Naive thymus-derived CD8-positive, alpha-beta T cell (primary cell): ENCODE measurements around the gene DPY19L1. TPM values are rescaled to one million over a fixed set of nuclear protein-coding genes. Genes with fewer than 3 reads are reported as not detected.
"Not testable (repeated sequence)": the region's sequence is repeated elsewhere in the genome, so short reads cannot be mapped to it uniquely, and the experiment has no call there.

Experiments
- ATAC-seq, 2 donors: fragments of 150-1000 bp; cut with Tn5 transposase in 1 of 2; sonication (Bioruptor Pico), chemical (Tn5 transposase) in 1 of 2; 1 replicate in 1 of 2; 2 replicates in 1 of 2; pipeline ENCODE4 v1.10.0; 2021; ENCODE audit warnings: mild to moderate bottlenecking in 2 of 2, moderate library complexity in 2 of 2
- POLR2A ChIA-PET: fragments of 350-600 bp; sonication (Branson Sonifier 250); formaldehyde crosslinking; loops from one replicate; lab custom pipeline; 2021; ENCODE audit warnings: antibody characterized with exemption; lab: Charles Lee
- DNase-seq, 10 donors: peaks; one replicate each; pipeline versions ENCODE4 v3.0.0 to v3.0.0-alpha.2; 2020 to 2022
- H3K27ac Mint-ChIP-seq, 10 donors: one replicate each; pipeline ENCODE4 v1.8.0; 2020 to 2022; ENCODE audit warnings: mild to moderate bottlenecking in 10 of 10, mixed read lengths in 10 of 10, moderate library complexity in 4 of 10, inconsistent platforms in 1 of 10
- H3K27me3 Mint-ChIP-seq, 5 donors: one replicate each; pipeline ENCODE4 v1.8.0; 2021 to 2022; ENCODE audit warnings: mixed read lengths in 5 of 5
- H3K36me3 Mint-ChIP-seq, 3 donors: one replicate each; pipeline ENCODE4 v1.8.0; 2020 to 2022; ENCODE audit warnings: mixed read lengths in 3 of 3, mild to moderate bottlenecking in 2 of 3, inconsistent platforms in 1 of 3
- H3K4me1 Mint-ChIP-seq, 4 donors: one replicate each; pipeline ENCODE4 v1.8.0; 2021 to 2022; ENCODE audit warnings: mixed read lengths in 4 of 4
- H3K4me3 Mint-ChIP-seq, 10 donors: one replicate each; pipeline ENCODE4 v1.8.0; 2020 to 2022; ENCODE audit warnings: mild to moderate bottlenecking in 10 of 10, mixed read lengths in 10 of 10, moderate library complexity in 6 of 10, inconsistent platforms in 1 of 10
- H3K9me3 Mint-ChIP-seq, 9 donors: one replicate each; pipeline ENCODE4 v1.8.0; 2020 to 2022; ENCODE audit warnings: mixed read lengths in 9 of 9, mild to moderate bottlenecking in 3 of 9, inconsistent platforms in 1 of 9, moderate library complexity in 1 of 9
- polyA plus RNA-seq, 3 donors: library from polyadenylated mRNA; unstranded; fragments of 300-500 nt; fragmentation: Illumina TruSeq; gene quantifications; one replicate each; pipeline ENCODE4 v1.2.3, GENCODE V29; 2021
- total RNA-seq, 8 experiments: library from RNA in 2 of 8; stranded (reverse) in 2 of 8; gene quantifications; one replicate each; pipeline ENCODE4 v1.2.3 and lab custom pipeline; 2021 to 2026

DPY19L1 gene
- total and polyA plus RNA-seq, 5 experiments from 2014 or later = 0.67 to 8.7 (median 3.1) TPM

DNA sequence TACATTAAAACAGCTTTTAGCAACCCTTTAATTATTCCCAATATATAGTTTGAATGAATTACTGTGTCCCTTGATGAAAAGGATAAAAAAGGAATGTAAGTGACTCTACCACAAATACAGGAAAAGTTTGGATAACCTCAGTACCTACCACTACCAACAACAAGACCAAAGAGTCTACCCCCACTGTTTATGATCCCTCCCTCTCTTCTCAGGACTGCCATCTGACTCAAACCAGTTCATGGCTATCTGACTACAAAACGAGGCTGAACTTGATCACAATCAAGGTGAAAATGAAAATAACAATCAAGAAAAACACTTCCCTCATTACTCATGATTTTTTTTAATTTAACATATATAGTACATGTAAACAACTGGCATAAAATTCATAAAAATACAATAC is 108.7 kb downstream of the DPY19L1 start:
- no peaks in the 10 kb centered on the region for H3K4me1 Mint-ChIP-seq
- H3K4me3 Mint-ChIP-seq = no peak overlapping the region
- H3K27ac Mint-ChIP-seq = no peak overlapping the region
- ATAC-seq (no peak), DNase-seq (no peak)
- POLR2A ChIA-PET = no interaction called here
- peaks cover 0 to 5% (median 0%) of the 10 kb centered on the region in 9 donors for H3K9me3 Mint-ChIP-seq
- no peaks in the 10 kb centered on the region for H3K27me3 Mint-ChIP-seq
- peaks cover 0 to 6% (median 6%) of the 10 kb centered on the region in 3 donors for H3K36me3 Mint-ChIP-seq

DNA sequence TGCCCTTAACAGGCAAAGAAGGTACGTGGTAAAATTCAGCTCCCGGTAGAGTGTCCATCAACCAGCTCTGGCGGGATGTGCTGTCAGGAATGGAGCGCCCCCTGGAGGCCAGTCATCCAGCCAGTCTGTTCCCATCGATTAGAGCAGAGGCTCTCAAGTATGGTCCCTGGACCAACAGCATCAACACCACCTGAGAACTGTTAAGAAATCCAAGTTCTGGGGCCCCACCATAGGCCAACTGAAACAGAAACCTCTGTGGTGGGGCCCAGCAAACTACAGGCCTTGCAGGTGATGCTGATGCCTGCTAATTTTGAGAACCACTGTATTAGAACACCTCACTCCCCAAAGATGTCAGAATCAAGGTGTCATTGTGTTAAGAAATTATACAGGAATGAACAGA is 109.2 kb downstream of the DPY19L1 start:
- Mint-ChIP-seq H3K4me3 (no peak overlapping the region), H3K36me3 (peaks cover 0 to 6% (median 6%) of the 10 kb centered on the region in 3 donors), H3K27me3 (no peaks in the 10 kb centered on the region), H3K27ac (no peak overlapping the region), H3K9me3 (peaks cover 0 to 5% (median 0%) of the 10 kb centered on the region in 9 donors), H3K4me1 (no peaks in the 10 kb centered on the region)
- no peak for ATAC-seq
- POLR2A ChIA-PET = no interaction called here
- DNase-seq = peak in 9 of 10 donors; percentile 2 to 36 (median 20)

DNA sequence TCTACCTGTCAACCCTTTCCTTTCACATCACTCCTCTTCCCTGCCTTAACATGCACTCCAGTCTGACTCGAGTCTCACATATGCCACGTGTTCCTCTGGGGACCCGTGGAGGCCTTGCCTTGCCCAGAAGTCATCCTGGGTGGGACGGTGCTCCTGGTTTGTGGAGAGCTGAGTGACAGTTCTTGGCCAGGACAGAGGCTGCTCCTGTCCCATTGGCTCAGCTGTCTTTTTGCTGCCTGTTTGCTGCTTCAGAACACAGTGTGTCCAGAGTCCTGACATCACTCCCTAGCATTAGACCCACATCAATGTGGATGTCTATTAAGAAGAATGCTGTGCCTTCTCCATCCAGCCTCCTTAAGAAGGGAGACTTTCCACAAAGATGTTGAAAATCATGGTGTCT is 116.8 kb downstream of the DPY19L1 start:
- H3K4me3 Mint-ChIP-seq, H3K36me3 Mint-ChIP-seq, DNase-seq, ATAC-seq, H3K4me1 Mint-ChIP-seq, POLR2A ChIA-PET, H3K27ac Mint-ChIP-seq: not testable (repeated sequence)
- Mint-ChIP-seq H3K9me3 (peaks cover 0 to 15% (median 6%) of the 10 kb centered on the region in 9 donors), H3K27me3 (peaks cover 0 to 29% (median 9%) of the 10 kb centered on the region in 5 donors)

DNA sequence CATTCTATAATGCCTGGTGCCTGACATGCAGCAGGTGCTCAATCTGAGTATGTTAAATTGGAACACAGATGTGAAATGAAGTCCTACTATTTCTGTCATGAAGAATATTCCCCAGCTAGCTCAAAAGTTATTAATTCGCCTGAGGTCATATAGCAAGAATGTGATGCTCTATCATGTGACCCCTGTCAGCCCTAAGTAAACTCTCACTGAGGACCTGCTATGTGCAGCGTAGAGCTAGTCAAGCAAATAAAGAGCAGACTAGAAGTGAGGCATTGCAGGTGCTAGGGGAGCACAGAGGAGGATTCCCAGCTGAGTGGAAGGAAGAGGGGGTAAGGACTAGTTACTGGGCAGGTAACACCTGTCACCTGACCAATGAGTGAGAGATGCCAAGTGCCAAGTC is 118.2 kb downstream of the DPY19L1 start:
- DNase-seq, POLR2A ChIA-PET: not testable (repeated sequence)

DNA sequence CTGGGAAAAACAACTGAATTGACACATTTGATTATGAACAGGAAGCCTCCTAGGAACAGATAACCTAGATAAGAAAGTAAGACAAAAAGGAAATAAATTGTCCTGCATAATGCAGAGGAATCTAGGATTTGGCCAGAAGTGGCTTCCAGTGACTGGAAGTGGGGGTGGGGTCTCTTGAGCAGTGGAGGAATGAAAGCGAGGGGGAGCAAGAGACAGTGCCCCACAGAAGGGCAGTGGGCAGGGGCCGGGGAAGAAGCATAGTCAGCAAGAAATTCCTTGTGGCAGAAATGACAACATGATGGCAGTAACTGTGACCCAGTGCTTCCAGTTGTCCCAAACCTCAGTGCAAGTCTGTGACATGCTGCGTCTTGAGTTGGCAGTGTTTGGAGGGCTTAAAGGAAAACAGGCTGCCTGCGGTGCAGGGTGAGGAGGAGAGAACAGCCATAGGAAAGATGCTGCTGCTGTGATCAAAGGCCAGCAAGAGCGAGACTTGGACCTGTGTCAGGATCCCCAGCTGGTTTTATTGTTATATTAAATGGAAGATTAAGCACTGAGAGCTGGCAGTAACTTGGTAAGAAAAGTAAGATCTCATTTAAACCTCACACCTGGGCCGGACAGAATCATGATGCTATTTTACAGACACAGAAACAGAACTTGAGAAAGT is 119.0 kb downstream of the DPY19L1 start:
- H3K36me3 Mint-ChIP-seq = peaks cover 0 to 13% (median 1%) of the 10 kb centered on the region in 3 donors
- H3K4me3 Mint-ChIP-seq, POLR2A ChIA-PET, DNase-seq, H3K4me1 Mint-ChIP-seq, ATAC-seq, H3K27ac Mint-ChIP-seq: not testable (repeated sequence)
- peaks cover 0 to 26% (median 15%) of the 10 kb centered on the region in 9 donors for H3K9me3 Mint-ChIP-seq
- peaks cover 0 to 37% (median 9%) of the 10 kb centered on the region in 5 donors for H3K27me3 Mint-ChIP-seq

More for the DNA sequence above, 118.2 kb downstream of the DPY19L1 start:
- H3K27me3 Mint-ChIP-seq = peaks cover 0 to 30% (median 9%) of the 10 kb centered on the region in 5 donors
- ATAC-seq, H3K36me3 Mint-ChIP-seq, H3K4me3 Mint-ChIP-seq, H3K4me1 Mint-ChIP-seq, H3K27ac Mint-ChIP-seq: not testable (repeated sequence)
- peaks cover 0 to 19% (median 9%) of the 10 kb centered on the region in 9 donors for H3K9me3 Mint-ChIP-seq

DNA sequence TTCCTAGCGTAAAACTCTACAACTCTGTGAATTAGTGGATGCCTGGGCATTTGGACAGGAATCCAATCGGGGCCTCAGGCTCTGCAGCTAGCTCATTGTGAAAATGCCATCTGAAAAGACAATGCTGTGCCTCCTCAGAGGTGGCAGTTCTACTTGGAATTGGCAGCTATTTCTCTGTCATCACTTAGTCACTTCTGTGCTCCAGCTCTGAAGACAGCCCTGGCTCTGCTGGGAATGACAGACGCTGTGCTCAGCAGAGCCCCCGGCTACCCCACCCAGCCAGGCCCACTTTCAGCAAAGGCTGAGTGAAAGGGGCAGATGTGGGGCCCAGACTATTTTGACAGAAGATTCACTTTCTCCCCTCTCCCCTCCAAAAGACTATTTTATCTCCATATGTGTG is 119.8 kb downstream of the DPY19L1 start:
- H3K4me1 Mint-ChIP-seq, ATAC-seq, H3K4me3 Mint-ChIP-seq, DNase-seq, POLR2A ChIA-PET, H3K27ac Mint-ChIP-seq: not testable (repeated sequence)
- Mint-ChIP-seq H3K36me3 (peaks cover 0 to 13% (median 1%) of the 10 kb centered on the region in 3 donors), H3K9me3 (peaks cover 0 to 29% (median 15%) of the 10 kb centered on the region in 9 donors), H3K27me3 (peaks cover 0 to 38% (median 9%) of the 10 kb centered on the region in 5 donors)

DNA sequence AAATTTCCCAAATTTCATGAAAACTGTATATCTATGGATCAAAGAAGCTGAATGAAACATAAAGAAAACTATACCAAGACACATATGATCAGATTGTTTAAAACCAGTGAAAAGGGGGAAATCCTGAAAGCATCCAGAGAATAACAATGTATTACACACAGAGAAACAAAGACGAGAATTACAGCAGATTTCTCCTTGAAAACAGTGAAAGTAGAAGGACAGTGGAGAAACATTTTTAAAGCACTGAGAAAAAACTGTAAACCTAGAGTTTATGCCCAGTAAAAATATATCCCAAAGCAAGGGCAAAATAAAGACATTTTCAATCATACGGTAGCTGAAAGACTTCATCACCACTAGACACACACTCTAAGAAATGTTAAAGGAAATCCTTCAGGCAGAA is 121.0 kb downstream of the DPY19L1 start:
- POLR2A ChIA-PET = no interaction called here
- no peak for DNase-seq
- no peak overlapping the region for H3K27ac Mint-ChIP-seq
- H3K4me3 Mint-ChIP-seq = no peak overlapping the region
- no peak for ATAC-seq
- peaks cover 0 to 38% (median 9%) of the 10 kb centered on the region in 5 donors for H3K27me3 Mint-ChIP-seq
- no peaks in the 10 kb centered on the region for H3K4me1 Mint-ChIP-seq
- H3K36me3 Mint-ChIP-seq = peaks cover 0 to 13% (median 1%) of the 10 kb centered on the region in 3 donors
- peaks cover 0 to 29% (median 15%) of the 10 kb centered on the region in 9 donors for H3K9me3 Mint-ChIP-seq

DNA sequence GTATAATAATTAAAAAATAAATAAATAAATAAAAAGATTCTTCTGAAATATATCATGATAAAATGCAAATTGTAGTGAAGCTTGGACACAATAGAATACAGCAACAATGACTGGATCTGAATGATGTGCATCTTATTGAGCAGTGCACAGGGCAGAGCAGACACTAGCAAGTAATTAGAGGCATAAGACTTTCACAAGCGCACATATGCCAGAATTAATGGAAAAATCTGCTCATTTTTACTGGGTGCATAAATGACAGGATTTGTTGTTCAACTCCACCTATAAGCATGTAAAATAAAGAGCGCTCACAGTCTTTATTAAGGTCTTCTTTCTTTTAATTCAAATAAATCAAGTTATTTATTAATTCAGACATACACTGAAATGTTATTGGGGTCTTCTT is 125.0 kb downstream of the DPY19L1 start:
- no peak for DNase-seq
- peaks cover 0 to 24% (median 0%) of the 10 kb centered on the region in 5 donors for H3K27me3 Mint-ChIP-seq
- no peak overlapping the region for H3K27ac Mint-ChIP-seq
- H3K4me1 Mint-ChIP-seq = no peaks in the 10 kb centered on the region
- POLR2A ChIA-PET = no interaction called here
- H3K4me3 Mint-ChIP-seq = no peak overlapping the region
- H3K9me3 Mint-ChIP-seq = peaks cover 0 to 35% (median 16%) of the 10 kb centered on the region in 9 donors
- peaks cover 0 to 13% (median 0%) of the 10 kb centered on the region in 3 donors for H3K36me3 Mint-ChIP-seq
- no peak for ATAC-seq

DNA sequence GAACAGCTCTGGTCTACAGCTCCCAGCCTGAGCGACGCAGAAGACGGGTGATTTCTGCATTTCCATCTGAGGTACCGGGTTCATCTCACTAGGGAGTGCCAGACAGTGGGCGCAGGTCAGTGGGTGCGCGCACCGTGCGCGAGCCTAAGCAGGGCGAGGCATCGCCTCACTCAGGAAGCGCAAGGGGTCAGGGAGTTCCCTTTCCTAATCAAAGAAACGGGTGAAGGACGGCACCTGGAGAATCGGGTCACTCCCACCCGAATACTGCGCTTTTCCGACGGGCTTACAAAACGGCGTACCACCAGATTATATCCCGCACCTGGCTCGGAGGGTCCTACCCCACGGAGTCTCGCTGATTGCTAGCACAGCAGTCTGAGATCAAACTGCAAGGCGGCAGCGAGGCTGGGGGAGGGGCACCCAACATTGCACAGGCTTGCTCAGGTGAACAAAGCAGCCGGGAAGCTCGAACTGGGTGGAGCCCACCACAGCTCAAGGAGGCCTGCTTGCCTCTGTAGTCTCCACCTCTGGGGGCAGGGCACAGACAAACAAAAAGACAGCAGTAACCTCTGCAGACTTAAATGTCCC is 130.9 kb downstream of the DPY19L1 start:
- ATAC-seq, POLR2A ChIA-PET, H3K4me1 Mint-ChIP-seq, H3K9me3 Mint-ChIP-seq, H3K36me3 Mint-ChIP-seq: not testable (repeated sequence)
- peak overlapping the region; percentile 39 to 81 (median 68) for H3K4me3 Mint-ChIP-seq
- peaks cover 6 to 32% (median 11%) of the 10 kb centered on the region in 5 donors for H3K27me3 Mint-ChIP-seq
- peak in 4 of 10 donors; percentile 24 to 62 (median 36) for DNase-seq
- peak overlapping the region in 2 of 10 donors; percentile 31 to 34 for H3K27ac Mint-ChIP-seq

DNA sequence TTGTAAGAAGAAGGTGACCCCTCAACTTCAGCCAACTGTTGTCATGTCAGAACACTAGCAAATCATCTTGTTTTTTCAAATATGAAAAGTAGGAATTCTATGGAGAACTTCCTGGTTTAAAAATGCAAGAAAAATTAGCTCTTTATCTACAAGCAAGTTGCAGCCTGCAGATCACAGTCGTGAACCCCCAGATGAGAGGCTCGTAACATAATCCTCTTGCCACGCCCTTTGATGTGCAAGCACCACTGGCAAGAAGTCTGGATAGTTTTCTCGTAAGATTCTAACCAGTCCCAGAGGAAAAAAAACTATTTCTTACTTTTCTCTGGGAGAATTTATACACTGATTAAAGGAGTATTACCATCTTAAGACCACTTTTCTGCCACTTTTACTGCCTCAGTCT is 132.3 kb downstream of the DPY19L1 start:
- Mint-ChIP-seq H3K9me3 (peaks cover 0 to 9% (median 2%) of the 10 kb centered on the region in 9 donors), H3K27ac (no peak overlapping the region), H3K27me3 (peaks cover 6 to 32% (median 11%) of the 10 kb centered on the region in 5 donors), H3K4me1 (peaks cover 0 to 6% (median 0%) of the 10 kb centered on the region in 4 donors), H3K36me3 (peaks cover 0 to 7% (median 0%) of the 10 kb centered on the region in 3 donors), H3K4me3 (no peak overlapping the region)
- DNase-seq (no peak), ATAC-seq (no peak)
- POLR2A ChIA-PET = no interaction called here

DNA sequence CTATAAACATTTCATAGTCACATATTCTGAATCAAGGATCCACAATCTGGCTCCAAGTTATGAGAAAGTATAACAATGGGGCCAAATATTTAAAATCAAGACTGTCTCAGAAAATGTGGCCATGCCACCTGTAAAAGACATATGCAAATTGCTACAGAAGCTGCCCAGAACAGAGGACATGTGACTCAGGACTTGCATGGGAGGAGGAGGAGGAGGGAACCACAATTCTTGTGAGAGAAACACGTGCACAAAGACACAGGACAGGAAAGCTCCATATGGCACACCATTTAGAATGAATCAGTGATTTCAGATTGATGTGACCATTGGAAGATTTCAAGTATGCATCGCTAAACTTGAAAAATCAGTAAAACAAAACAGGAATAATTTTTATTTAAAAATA is 133.4 kb downstream of the DPY19L1 start:
- H3K27me3 Mint-ChIP-seq = peaks cover 7 to 38% (median 13%) of the 10 kb centered on the region in 5 donors
- ATAC-seq, DNase-seq, H3K9me3 Mint-ChIP-seq, H3K36me3 Mint-ChIP-seq, H3K27ac Mint-ChIP-seq, H3K4me3 Mint-ChIP-seq, H3K4me1 Mint-ChIP-seq, POLR2A ChIA-PET: not testable (repeated sequence)

DNA sequence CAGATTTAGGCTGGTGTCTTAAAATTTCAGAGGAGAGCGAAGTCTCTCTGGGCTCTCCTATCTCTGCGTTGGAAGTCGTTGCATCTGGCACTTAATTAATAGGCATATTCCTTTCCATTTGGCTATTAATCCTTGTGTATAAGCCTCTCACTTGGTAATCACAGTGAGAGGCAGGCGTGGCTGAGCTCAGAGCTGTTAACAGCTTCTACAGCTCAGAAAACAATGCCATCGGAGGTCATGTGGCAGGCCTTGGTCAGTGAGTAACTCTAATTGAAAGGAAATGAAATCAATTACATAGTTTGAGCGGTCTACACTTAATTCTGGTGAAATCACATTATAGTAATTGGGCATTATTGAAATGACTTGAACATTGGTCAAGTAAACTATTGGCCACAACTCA is 135.1 kb downstream of the DPY19L1 start:
- POLR2A ChIA-PET = no interaction called here
- Mint-ChIP-seq H3K4me3 (no peak overlapping the region), H3K27me3 (peaks cover 11 to 44% (median 16%) of the 10 kb centered on the region in 5 donors), H3K36me3 (peaks cover 0 to 13% (median 0%) of the 10 kb centered on the region in 3 donors), H3K4me1 (peaks cover 0 to 6% (median 0%) of the 10 kb centered on the region in 4 donors), H3K9me3 (peaks cover 0 to 5% (median 0%) of the 10 kb centered on the region in 9 donors), H3K27ac (no peak overlapping the region)
- DNase-seq (no peak), ATAC-seq (no peak)

DNA sequence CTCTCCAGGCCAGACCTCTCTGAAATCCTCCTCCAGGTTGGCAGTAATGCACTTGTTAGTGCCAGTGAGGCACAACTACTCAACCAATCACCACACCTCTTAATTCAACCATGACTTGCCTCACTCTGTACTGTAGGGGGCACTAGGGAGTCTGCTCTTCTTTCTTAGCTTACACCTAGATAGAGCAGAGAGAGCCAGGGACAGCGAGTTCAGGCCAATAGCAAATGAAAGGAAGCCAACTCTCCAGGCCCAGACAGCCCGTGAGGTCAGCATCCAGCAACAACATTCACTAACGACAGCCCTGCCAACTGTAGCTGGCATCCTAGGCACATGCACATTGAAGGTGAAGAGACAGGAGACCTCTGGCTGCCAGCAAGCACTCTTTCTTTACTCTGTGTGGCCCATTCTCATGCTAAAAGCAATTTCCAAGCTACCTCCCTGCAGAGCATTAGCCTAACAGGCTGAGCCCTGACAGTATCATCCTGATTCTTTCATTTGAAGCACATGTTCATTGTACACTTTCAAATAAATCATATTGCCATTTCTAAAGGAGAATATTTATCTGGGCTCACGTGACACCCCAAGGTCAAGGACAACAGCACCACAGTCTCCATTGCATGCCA is 136.3 kb downstream of the DPY19L1 start:
- Mint-ChIP-seq H3K27me3 (peaks cover 11 to 44% (median 16%) of the 10 kb centered on the region in 5 donors), H3K27ac (no peak overlapping the region), H3K4me3 (no peak overlapping the region), H3K36me3 (peaks cover 0 to 22% (median 4%) of the 10 kb centered on the region in 3 donors), H3K4me1 (peaks cover 0 to 4% (median 0%) of the 10 kb centered on the region in 4 donors), H3K9me3 (peaks cover 0 to 11% (median 6%) of the 10 kb centered on the region in 9 donors)
- DNase-seq (no peak), ATAC-seq (no peak)
- POLR2A ChIA-PET = no interaction called here
